ENCODE results near the gene KCNJ4. TPM values are rescaled to one million over a fixed set of nuclear protein-coding genes. Genes with fewer than 3 reads are reported as not detected.

The KCNJ4 gene
- total RNA-seq, 1 experiment from 2014 or later, result 0.27 TPM

- ChIA-PET CTCF (no interaction called here), POLR2A (no interaction called here)
- Histone ChIP-seq H3K27me3 (replicated peaks; ENCODE audit: control insufficient read depth, insufficient read depth, low read length) (no peaks in the 10 kb centered on the region), H3K4me1 (no peaks in the 10 kb centered on the region), H3K36me3 (ENCODE audit: control insufficient read depth, insufficient read depth, low read length) (no peaks in the 10 kb centered on the region), H3K4me3 (ENCODE audit: low read depth, low read length) (no peak overlapping the region), H3K9me3 (no peaks in the 10 kb centered on the region)
- Mint-ChIP-seq H3K4me1 (ENCODE audit: low read depth, unreplicated experiment) (no peaks in the 10 kb centered on the region), H3K27ac (ENCODE audit: unreplicated experiment) (no peak overlapping the region), H3K9me3 (ENCODE audit: unreplicated experiment) (no peaks in the 10 kb centered on the region), H3K27me3 (ENCODE audit: insufficient read depth, unreplicated experiment) (peaks cover 3% of the 10 kb centered on the region), H3K4me3 (ENCODE audit: unreplicated experiment) (no peak overlapping the region), H3K36me3 (ENCODE audit: insufficient read depth, unreplicated experiment) (no peaks in the 10 kb centered on the region)
- DNase-seq, result no peak
- TF ChIP-seq, protein P1, sequence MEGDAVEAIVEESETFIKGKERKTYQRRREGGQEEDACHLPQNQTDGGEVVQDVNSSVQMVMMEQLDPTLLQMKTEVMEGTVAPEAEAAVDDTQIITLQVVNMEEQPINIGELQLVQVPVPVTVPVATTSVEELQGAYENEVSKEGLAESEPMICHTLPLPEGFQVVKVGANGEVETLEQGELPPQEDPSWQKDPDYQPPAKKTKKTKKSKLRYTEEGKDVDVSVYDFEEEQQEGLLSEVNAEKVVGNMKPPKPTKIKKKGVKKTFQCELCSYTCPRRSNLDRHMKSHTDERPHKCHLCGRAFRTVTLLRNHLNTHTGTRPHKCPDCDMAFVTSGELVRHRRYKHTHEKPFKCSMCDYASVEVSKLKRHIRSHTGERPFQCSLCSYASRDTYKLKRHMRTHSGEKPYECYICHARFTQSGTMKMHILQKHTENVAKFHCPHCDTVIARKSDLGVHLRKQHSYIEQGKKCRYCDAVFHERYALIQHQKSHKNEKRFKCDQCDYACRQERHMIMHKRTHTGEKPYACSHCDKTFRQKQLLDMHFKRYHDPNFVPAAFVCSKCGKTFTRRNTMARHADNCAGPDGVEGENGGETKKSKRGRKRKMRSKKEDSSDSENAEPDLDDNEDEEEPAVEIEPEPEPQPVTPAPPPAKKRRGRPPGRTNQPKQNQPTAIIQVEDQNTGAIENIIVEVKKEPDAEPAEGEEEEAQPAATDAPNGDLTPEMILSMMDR (IDR thresholded peaks at IDR 0.05; ENCODE audit: insufficient read depth in 1 of 2, low read depth in 1 of 2, low read length in 1 of 2, severe bottlenecking in 1 of 2, unreplicated experiment in 1 of 2), result no peak
- BruUV-seq (replicated peaks), result no TSS peak
- intact Hi-C loops (cut with micrococcal nuclease; ENCODE audit: unreplicated experiment), result no loop called here
These were observed 19.0 kb downstream of the KCNJ4 start for GRCh38 chr22:38435965-38436364.

DNA sequence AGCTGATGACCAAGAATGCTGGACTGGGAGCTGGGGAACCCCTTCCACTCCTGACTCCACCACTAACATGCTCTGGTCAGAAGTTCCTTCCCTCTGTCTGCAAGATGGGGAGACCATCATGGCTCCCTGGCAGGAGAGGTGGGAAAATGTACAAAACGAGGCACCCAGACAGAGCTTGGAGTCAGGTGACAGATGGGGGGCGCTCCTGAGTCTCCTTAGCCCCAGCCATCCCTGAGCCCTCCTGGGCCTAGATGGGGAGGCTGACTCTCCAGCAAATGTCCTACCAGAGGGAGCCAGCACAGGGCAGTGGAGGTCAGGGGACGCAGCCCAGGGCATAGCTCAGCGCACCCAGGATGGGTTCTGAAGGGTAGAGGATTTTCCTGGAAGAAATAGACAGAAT, 20.0 kb downstream of the KCNJ4 start:
- TF ChIP-seq, protein P1 (IDR thresholded peaks at IDR 0.05; ENCODE audit: insufficient read depth in 1 of 2, low read depth in 1 of 2, low read length in 1 of 2, severe bottlenecking in 1 of 2, unreplicated experiment in 1 of 2), result peak in 1 of 2 experiments; percentile 6
- no TSS peak for BruUV-seq (replicated peaks)
- ChIA-PET CTCF (no interaction called here), POLR2A (no interaction called here)
- DNase-seq, result no peak
- H3K4me1 Mint-ChIP-seq (ENCODE audit: low read depth, unreplicated experiment), result no peaks in the 10 kb centered on the region
- H3K36me3 Mint-ChIP-seq (ENCODE audit: insufficient read depth, unreplicated experiment), result no peaks in the 10 kb centered on the region
- no peaks in the 10 kb centered on the region for H3K9me3 Mint-ChIP-seq (ENCODE audit: unreplicated experiment)
- no peaks in the 10 kb centered on the region for H3K4me1 ChIP-seq
- intact Hi-C loops (cut with micrococcal nuclease; ENCODE audit: unreplicated experiment), result no loop called here
- no peaks in the 10 kb centered on the region for H3K27me3 ChIP-seq (replicated peaks; ENCODE audit: control insufficient read depth, insufficient read depth, low read length)
- no peak overlapping the region for H3K4me3 Mint-ChIP-seq (ENCODE audit: unreplicated experiment)
- H3K9me3 ChIP-seq, result no peaks in the 10 kb centered on the region
- H3K4me3 ChIP-seq (ENCODE audit: low read depth, low read length), result no peak overlapping the region
- no peak overlapping the region for H3K27ac Mint-ChIP-seq (ENCODE audit: unreplicated experiment)
- H3K36me3 ChIP-seq (ENCODE audit: control insufficient read depth, insufficient read depth, low read length), result no peaks in the 10 kb centered on the region
- H3K27me3 Mint-ChIP-seq (ENCODE audit: insufficient read depth, unreplicated experiment), result peaks cover 3% of the 10 kb centered on the region

GRCh38 chr22:38433871-38434270, 21.1 kb downstream of the KCNJ4 start:
- ChIA-PET CTCF (interaction anchor here (0.6 kb wide), 1 partner anchor 14 kb away, joined by 5 read pairs; no protein-coding TSS in a partner anchor), POLR2A (no interaction called here)
- Histone ChIP-seq H3K4me1 (no peaks in the 10 kb centered on the region), H3K9me3 (no peaks in the 10 kb centered on the region), H3K27me3 (replicated peaks; ENCODE audit: control insufficient read depth, insufficient read depth, low read length) (no peaks in the 10 kb centered on the region), H3K4me3 (ENCODE audit: low read depth, low read length) (no peak overlapping the region), H3K36me3 (ENCODE audit: control insufficient read depth, insufficient read depth, low read length) (no peaks in the 10 kb centered on the region)
- no TSS peak for BruUV-seq (replicated peaks)
- intact Hi-C loops (cut with micrococcal nuclease; ENCODE audit: unreplicated experiment), result no loop called here
- Mint-ChIP-seq H3K36me3 (ENCODE audit: insufficient read depth, unreplicated experiment) (no peaks in the 10 kb centered on the region), H3K27me3 (ENCODE audit: insufficient read depth, unreplicated experiment) (peaks cover 3% of the 10 kb centered on the region), H3K27ac (ENCODE audit: unreplicated experiment) (no peak overlapping the region), H3K4me3 (ENCODE audit: unreplicated experiment) (no peak overlapping the region), H3K4me1 (ENCODE audit: low read depth, unreplicated experiment) (no peaks in the 10 kb centered on the region), H3K9me3 (ENCODE audit: unreplicated experiment) (no peaks in the 10 kb centered on the region)
- DNase-seq, result no peak
- TF ChIP-seq, protein P1 (IDR thresholded peaks at IDR 0.05; ENCODE audit: insufficient read depth in 1 of 2, low read depth in 1 of 2, low read length in 1 of 2, severe bottlenecking in 1 of 2, unreplicated experiment in 1 of 2), result no peak

Measured in Caco-2 (cell line).